Muscle of arm (tissue), 12 donors: Measurements from ENCODE around the gene RPRD1A. TPM values are rescaled to one million over a fixed set of nuclear protein-coding genes. Genes with fewer than 3 reads are reported as not detected.
"Not testable (repeated sequence)": the region's sequence is repeated elsewhere in the genome, so short reads cannot be mapped to it uniquely, and the experiment has no call there.

Experiments
- DNase-seq: peaks from one replicate; pipeline ENCODE4 v3.0.0-alpha.2; 2013
- polyA plus RNA-seq, 12 donors: library from polyadenylated mRNA; unstranded; fragments of 120-200 nt; gene quantifications; one replicate each; pipeline ENCODE4 v1.2.1, GENCODE V29; 2013; ENCODE audit not compliant: insufficient read length in 12 of 12

Gene RPRD1A
- polyA plus RNA-seq, 12 donors: 38.9 to 52.8 (median 46.6) TPM; not detected in 1

DNA sequence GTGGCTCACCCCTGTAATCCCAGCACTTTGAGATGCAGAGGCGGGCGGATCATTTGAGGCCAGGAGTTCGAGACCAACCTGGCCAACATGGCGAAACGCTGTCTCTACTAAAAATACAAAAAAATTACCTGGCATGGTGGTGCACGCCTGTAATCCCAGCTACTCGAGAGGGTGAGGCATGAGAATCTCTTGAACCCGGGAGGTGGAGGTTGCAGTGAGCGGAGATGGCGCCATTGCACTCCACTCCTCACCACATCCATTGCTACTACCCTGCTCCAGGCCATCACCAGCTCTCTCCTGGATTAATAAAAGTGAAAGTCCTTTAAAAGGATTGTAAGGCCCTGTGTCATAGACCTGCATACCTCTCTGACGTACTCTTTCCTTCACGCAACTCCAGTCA is 93.7 kb downstream of the RPRD1A start:
- no peak for DNase-seq

- peak; percentile 96 for DNase-seq
Observed at GRCh38 chr18:35972197-35973000, 95.0 kb downstream of the RPRD1A start, which contains the start of gene RMP24. Gene RMP24 (plus strand): TSS chr18:35972679.

DNA sequence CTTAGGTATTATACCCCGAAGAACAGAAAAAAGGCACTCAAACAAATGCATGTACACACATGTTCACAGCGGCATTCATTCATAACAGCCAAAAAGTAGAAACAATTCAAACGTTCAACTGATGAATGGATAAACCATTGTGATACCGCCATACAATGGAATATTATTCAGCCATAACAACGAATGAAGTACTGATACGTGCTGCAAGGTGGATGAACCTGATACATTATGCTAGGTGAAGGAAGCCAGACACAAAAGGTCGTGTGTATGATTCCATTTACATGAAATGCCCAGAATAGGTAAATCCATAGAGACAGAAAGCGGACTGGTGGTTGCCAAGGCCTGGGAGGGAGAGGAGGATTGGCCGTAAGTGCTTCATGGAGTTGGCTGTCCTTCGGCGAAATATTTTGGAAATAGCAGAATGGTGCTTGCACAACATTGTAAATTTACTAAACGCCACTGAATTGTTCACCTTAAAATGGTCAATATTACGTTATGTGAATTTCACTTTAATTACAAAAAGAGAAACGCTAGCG is 95.6 kb downstream of the RPRD1A start:
- DNase-seq: no peak

DNA sequence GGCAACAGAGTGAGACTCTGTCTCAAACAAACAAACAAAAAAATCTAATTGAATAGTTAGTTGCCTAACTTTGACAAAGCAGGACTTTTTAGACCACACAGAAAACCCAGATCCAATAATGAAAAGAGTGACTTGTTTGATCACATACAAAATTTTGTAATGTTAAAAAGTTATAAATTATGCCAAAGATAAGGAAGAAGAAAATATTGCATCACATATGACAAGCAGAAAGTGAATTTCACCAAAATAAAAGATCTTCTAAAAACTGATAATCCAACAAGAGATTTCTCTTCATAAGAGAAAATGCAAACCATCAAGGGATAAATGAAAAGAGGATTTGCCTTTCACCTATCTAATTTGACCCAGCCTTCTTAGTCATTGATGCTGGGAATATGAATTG is 97.7 kb downstream of the RPRD1A start:
- DNase-seq: no peak

GRCh38 chr18:35968278-35968880 is 99.0 kb downstream of the RPRD1A start:
- no peak for DNase-seq

GRCh38 chr18:35967866-35968265 is 99.5 kb downstream of the RPRD1A start:
- not testable (repeated sequence) for DNase-seq

DNA sequence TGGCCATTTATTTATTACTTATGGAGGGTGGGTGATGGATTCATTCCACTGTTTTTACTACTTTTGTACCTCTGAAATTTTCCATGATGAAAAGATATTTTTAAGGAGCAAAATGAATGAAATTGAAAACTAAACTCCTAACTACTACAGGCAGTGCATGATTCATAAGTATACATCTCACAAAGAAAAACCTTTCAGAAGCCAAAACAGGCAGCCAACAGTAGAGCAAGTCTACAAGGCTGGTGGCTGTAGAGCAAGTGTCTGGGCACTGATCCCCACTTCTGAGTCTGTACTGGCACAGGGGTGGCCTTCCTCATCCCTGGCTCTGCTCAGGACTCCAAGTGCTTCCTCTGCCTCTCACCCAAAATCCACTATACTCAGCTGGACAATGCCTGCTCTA is 103.0 kb downstream of the RPRD1A start:
- DNase-seq: no peak

DNA sequence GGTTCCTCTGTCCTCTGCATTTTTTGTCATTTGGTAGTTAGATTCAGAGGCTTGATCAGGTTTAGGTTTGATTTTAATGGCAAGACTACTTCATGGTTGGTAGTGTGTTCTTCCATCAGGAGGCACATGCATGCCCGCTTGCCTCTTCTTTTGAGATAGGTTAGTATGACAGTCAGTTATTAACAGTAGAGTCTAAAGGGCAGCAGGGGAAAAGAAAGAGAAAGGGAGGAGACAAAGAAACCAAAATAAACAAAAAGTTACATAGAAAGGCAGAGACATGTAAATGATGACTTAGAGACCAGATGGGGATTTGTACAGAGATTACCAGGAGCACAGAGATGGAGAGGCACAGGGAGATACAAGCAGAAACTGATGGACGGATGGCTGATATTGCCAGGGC is 105.0 kb downstream of the RPRD1A start:
- no peak for DNase-seq

- DNase-seq: no peak
Observed at GRCh38 chr18:35956226-35956625, 111.1 kb downstream of the RPRD1A start.

- no peak for DNase-seq
Observed at GRCh38 chr18:35953688-35954087, 113.7 kb downstream of the RPRD1A start.

- no peak for DNase-seq
Observed at GRCh38 chr18:35950628-35950982, 116.8 kb downstream of the RPRD1A start.

- peak; percentile 75 for DNase-seq
Observed at GRCh38 chr18:35949903-35950627, 117.3 kb downstream of the RPRD1A start.

DNA sequence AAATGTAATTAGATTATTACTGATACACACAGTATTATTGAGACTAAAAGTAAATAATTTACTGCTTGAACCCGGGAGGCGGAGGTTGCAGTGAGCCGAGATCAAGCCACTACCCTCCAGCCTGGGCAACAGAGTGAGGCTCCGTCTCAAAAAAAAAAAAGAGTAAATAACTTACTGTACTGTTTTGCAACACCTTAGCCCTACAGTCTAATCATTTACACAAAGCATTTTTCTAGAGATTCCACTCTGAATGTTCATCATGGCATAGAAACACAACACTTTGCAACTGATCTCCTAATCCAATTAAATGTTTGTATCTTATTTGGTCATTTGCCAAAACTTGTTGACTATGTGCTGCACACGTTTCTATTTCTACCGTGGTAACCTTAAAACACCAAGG is 118.3 kb downstream of the RPRD1A start:
- DNase-seq: no peak

GRCh38 chr18:35948080-35948479 is 119.3 kb downstream of the RPRD1A start:
- no peak for DNase-seq

DNA sequence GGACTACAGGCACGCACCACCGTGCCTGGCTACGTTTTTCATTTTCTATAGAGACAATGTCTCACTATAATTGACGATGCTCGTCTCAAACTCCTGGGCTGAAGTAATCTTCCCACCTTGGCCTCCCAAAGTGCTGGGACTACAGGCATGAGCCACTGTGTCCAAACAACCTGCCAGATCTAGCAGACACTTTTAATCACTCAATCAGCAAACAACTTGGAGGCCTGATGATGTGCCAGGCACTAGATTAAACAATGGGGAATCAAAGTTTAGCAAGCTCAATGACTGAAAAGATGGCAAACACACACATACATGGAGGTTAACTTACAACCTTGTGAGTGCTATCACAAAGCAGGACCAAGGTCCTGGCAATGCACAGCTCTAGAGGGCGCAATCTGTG is 124.7 kb downstream of the RPRD1A start:
- DNase-seq: no peak

- no peak for DNase-seq
Observed at GRCh38 chr18:35942133-35942532, 125.2 kb downstream of the RPRD1A start.

- DNase-seq: no peak
Observed at GRCh38 chr18:35941299-35941698, 126.1 kb downstream of the RPRD1A start.

Other genes starting within 250 kb of the RPRD1A start
- 10 to 100 TPM in 11 of 12 donors, not detected in 1; 21.3 to 45.6 (median 36.3) TPM for gene SLC39A6, start 61.8 kb upstream of the RPRD1A start, polyA plus RNA-seq
- gene ELP2, start 62.3 kb upstream of the RPRD1A start, polyA plus RNA-seq: 100 to 1,000 TPM in 1 of 12 donors, 10 to 100 TPM in 10, not detected in 1; 60.6 to 109 (median 78.9) TPM
- gene MOCOS, start 119.9 kb upstream of the RPRD1A start, polyA plus RNA-seq: under 1 TPM in 10 of 12 donors, not detected in 2; 0.09 to 0.77 (median 0.20) TPM
- gene FHOD3, start 230.2 kb upstream of the RPRD1A start, polyA plus RNA-seq: 10 to 100 TPM in 11 of 12 donors, not detected in 1; 25.5 to 44.0 (median 34.7) TPM